G401 (cell line): Measurements from ENCODE around the gene CYP46A1. TPM values are rescaled to one million over a fixed set of nuclear protein-coding genes. Genes with fewer than 3 reads are reported as not detected.

Source experiments
- DNase-seq: peaks from one replicate; pipeline ENCODE4 v3.0.0-alpha.2; 2015; ENCODE audit warnings: low spot score
- in situ Hi-C: cut with HindIII; loops from 2 replicates; pipeline ENCODE4 v1.10.0; 2016; ENCODE audit warnings: low sequenced_read_pairs, mixed read lengths
- total RNA-seq: library from RNA; depleted of rRNA; stranded (reverse); fragments of >200 nt; shearing (Covaris generic); gene quantifications from 2 replicates; pipeline ENCODE4 v1.2.3, GENCODE V29; 2014

The CYP46A1 gene
- total RNA-seq, 1 experiment from 2014 or later = 3.0 TPM

DNA sequence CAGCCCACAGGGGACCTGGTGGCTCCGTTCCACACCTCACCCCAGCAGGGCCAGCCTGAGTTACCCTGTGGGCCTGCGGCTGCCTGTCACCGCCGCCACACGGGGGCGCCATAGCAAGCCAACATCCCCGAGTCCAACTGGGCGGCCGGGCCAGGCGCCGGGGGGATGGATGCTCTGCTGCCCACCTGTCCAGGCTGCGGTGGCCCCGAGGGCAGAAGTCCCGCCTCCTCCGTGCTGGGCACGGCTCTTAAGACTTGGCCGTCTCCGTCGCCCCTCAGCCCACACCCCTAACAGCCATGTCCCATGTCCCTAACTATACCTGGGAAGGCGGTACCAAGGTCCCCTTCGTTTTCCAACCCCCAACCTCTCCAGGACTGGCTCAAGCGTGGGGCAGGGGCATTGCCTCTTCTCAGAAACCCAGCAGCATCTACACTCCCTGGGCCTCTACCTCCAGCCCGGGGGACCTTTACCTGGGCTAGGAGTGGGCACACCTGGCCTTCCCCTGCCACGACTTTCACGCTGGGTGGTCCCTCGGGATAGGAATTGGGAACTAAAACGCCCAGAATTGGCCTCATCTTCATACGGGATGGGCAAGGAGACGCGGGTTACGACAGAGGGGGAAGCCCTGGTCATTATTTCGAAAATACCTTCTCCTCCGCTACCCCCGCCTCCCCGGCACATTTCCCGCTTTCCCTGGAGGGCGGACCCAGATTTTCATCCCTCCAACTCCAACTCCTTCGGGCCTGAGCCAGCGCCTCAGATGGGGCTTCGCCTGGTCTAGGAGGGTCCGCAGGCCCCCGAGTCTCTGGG, 1.1 kb upstream of the CYP46A1 start:
- in situ Hi-C loops = no loop called here
- peak; percentile 74 for DNase-seq

DNA sequence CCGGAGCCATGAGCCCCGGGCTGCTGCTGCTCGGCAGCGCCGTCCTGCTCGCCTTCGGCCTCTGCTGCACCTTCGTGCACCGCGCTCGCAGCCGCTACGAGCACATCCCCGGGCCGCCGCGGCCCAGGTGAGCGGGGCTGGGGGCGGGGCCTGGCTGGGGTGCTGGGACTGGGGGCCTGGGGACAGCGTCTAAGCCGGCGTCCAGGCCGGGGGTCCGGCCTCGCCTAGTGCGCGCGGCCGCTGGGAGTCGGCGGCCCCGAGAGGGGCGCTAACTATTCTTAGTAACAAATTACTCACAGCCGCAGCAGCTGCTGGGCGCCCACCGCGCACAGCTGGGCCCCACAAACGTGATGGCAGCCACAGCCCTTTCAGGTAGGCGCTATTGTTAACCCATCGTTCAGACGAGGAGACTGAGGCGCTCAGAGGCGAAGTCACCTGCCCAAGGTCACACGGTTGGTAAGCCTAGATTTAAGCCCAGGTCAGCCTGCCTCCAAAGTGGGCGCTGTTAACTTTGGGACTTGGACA, 374 bp downstream of the CYP46A1 start:
- in situ Hi-C loops = no loop called here
- DNase-seq = no peak

DNA sequence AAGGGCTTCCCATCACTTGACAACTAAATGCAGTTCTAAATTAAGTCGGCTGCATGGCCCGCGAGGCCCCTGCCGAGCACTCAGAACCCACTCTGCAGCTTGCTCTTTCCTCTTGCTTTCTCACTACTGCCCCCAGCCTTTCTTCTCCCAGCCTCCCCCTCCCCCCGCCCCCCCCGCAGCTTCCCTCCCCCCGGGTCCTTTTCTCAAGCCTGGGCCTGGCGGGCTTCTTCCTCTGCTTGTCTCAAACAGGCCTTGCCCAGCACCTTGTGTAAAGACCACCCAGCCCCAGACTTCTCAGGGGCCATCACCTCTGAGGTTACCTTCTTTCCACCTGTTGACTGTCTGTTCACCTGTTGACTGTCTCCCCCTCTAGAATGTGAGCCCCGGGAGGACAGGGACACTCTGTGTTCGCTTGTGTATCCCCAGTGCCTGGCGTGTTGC, 1.1 kb downstream of the CYP46A1 start:
- in situ Hi-C loops = no loop called here
- DNase-seq = no peak

DNA sequence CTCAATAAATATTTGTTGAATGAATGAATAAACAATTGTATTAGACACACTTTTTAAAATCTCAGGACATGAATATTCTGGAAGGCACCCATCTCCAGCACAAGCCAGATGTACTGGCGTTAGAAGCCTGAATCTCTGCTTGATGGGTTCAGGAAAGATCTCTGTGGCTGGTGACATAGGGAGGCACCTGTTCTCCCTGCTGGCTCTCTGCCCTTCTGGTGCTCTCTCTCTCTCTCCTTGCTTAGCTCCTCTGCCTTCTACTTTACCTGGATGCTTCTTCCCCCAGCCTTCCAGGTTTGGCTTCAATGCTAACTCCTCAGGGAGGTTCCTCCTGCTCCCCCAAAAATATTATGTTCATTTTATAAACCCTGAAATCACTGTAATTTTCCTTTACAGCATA, 1.5 kb downstream of the CYP46A1 start:
- no peak for DNase-seq
- in situ Hi-C loops = no loop called here

DNA sequence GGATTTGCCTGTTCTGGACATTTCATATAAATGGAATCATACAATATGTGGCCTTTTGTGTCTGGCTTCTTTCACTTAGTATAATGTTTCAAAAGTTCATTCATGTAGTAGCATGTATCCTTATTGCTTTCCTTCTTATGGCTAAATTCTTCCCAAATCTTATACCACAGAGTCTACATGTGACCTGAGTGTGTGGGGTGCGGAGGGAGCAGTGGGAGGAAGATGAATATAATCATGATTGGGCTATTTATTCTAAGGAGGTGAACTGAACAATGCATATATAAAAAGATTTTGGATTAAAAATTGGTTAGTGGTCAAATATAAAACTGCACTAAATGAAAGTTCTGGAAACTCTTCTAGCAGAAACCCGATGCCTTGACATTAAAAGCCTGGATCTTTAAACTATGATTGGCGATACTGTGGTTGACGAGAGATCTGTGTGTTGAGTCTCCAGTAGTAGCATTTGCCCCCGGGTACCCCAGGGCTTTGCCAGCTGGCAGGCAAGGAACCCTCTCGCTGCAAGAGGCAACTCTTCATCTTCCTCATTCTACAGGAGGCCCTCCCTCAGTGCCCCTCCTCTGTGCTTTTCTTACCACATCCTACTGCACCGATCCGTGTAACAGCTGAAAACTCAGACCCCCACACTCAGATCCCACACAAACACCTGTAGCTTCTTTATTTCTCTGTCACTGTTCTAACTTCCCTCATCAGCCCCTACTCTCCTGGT, 2.6 kb downstream of the CYP46A1 start:
- DNase-seq = no peak
- in situ Hi-C loops = no loop called here

DNA sequence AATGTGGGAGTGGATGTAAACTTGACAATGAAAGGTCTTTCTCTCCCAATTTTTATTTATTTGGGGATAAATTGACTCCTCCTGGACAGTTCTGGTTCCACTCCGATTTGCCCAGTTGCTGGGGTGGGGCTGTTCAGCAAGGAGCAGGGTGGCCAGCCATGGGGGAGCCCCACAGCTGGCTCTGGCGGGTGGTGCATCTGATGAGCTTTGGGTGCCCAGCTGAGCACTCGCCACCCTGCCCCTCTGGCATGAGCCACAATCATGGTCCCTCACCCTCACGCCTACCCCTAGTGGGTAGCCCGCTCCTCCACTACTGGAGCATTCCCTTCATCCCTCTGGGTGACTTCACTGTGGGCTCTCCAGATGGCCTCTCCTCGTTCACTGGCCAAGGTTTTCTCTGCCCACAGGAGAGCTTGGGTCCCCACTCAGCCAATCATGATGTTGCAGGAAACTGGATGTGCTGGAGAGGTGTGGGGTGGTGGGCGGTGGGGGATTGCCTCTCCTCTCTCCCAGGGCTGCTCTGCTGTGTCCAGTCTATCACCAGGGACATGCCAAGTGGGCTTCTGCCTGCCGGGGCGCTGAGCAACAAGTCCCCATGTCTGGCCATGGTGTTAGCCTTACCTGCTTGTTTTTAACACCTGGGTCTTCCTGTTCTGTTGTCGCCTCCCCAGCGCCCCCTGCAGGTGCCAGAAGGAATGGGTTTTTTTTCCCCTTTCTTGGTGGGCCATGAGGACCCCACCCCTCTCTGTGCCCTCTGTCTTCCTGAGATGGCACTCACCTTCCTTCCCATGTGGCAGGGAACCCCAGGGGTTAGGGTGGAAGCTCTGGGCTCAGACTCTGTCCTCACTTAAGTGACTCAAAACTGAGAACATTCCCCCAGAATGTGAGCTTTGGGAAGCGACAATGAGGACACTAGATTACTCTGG, 3.4 kb downstream of the CYP46A1 start:
- in situ Hi-C loops = no loop called here
- no peak for DNase-seq

DNA sequence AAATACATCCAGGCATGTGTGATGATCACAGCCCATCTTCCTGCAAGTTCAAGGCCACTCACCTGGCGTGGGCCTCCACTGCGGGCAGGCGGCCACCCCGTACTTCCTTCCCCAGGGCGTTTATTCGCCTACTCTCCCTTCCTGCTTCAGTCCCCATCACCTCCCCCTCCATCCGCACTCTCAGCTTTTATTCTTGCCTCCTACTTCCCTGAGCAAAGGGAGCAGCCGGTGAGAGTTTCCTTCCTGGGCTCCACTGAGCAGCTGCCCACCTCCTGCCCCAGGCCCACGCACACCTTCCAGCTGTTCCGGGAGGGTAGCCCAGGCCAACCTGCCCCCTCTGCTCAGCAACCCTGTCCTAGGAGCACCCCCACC, 4.1 kb downstream of the CYP46A1 start:
- no peak for DNase-seq
- in situ Hi-C loops = no loop called here

DNA sequence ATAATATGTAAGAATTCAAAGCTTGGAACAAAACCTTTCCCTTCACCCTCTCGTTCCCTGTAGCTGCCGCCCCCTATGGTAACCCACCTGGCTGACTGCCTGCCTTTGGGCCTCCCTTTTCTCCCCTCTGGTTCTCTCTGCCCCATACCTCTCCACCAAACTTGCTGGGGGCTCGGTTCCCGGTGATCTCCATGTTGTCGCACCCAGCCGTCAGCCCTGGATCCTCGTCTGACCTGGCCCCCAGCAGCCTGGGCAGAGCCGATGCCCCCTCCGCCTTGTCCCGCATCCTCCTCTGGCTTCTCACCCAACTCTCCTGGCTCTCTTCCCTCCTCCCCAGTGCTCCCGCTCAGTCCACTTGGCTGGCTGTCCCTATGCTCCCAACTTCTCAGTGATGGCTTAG, 4.5 kb downstream of the CYP46A1 start:
- in situ Hi-C loops = no loop called here
- DNase-seq = no peak

DNA sequence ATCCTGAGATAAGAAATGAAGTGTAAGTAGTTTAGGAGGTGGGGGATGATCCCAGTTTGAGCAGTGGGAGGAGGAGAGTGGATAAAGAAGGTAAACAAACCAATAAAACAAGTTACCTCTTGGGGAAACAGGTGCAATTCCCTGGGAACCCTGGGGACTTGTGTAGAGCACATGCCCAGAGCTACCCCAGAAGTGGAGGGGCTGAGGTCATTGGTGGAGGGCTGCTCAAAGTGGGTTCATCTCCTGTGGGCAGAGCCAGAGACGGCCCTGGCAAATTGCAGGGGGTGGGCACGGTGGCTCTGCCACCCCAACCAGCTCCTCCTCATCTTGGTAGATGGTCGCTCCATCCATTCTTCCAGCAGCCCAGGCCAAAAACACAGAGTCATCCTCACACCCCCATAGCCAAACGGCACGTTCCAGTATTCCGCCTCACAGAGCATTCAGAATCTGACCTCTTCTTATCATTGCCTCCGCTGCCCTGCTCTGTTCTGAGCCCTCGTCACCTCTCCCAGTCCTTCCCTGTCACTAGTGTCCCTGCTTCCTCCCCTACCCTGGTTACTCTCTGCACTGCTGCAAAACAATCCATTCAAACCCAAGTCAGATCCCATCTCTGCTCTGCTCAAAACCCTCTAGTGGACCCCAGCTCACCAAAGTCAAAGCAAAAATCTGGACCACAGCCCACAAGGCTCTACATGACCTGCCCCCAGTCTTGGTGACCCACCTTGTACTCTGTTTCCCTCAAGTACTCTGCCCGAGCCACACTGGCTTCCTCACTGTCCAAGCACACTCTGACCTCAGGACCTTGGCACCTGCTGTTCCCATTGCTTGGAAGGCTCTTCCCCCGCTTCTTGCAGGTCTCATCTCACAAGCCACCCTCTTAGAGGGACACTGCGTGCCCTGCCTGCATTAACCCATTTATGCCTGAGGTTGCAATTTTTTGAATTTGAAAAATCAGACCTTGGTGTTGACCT, 5.5 kb downstream of the CYP46A1 start:
- in situ Hi-C loops = no loop called here
- no peak for DNase-seq

DNA sequence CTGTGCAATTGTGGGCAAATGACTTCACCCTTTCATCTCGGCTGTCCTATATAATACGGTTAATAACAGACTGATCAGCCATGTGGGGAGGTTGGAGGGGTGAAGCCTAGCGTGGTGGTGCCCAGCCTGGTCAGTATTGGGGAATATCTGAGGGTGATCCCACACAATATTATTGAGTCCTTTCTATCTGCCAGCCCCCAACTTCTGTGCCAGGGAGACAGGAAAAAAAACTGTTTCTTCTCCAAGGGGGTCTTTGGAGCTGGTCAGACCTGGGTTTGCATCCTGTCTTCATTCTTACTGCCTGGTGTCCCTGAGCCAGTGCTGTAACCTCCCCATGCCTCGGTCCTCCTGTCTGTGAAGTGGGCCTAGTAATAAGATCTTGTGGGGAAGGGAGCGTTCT, 6.5 kb downstream of the CYP46A1 start:
- no peak for DNase-seq
- in situ Hi-C loops = no loop called here

DNA sequence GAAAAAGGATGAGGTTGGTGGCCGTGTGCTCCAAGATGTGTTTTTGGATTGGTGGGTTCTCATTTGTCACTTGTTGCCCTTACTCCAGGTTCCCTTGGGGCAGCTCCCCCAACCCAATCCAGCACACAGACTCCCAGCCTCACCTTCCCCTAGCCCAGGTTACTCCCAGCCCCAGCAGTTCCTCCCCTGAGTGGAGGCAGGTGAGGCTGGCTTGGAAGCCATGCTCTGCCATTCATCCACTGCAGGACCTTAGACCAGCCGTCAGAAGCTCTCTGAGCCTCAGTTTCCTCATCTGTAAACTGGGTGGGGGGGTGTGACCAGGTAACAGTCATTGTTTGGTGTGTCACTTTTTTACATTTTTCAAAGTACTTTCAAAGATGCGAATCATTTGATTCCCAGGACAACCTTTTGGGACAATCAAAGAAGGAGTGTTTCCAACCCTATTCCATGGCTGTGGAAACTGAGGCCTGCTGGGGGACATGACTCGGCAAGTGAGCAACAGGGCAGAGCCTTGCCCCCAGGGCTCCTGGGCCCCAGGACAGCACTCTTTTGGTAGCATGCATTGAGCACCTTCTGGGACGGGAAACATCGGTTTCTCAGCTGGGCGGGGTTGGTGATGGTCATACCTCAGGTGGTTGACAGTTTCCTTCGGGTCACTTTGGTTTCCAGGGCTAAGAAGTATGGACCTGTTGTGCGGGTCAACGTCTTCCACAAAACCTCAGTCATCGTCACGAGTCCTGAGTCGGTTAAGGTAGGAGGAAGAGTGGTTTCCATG, 7.2 kb downstream of the CYP46A1 start:
- no peak for DNase-seq
- in situ Hi-C loops = no loop called here

DNA sequence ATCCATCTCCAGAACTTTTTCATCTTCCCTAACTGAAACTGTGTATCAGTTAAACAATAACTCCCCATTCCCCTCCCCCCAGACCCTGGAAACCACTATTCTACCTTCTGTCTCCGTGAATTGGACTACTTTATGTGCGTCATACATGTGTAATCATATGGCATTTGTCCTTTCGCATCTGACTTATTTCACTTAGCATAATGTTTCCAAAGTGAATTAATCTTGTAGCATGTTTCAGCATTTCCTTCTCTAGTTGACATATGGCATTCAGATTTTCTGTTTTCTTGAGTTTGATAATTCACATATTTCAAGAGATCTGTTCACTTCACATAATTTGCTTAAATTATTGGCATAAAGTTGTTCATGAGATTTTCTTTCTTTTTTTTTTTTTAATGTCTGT, 9.8 kb downstream of the CYP46A1 start:
- DNase-seq = no peak
- in situ Hi-C loops = no loop called here

DNA sequence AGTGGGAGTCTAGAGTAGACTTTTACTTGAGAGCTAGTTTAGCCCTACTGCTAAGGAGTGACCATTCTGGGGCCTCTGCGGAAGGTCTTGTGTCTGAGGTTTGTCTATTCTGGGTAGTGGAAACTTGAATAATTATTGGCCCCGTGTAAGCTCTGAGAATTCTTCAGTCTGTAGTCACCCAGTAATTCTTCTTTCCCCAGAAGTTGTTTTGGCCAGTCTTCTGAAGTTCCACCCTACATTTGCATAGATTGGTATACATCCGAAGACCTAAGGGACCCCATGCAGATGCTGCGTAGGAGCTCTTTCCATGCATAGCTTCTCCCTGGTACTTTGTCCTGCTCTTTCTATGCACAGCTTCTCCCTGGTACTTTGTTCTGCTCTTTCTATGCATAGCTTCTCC, 12.8 kb downstream of the CYP46A1 start:
- DNase-seq = no peak
- in situ Hi-C loops = no loop called here

DNA sequence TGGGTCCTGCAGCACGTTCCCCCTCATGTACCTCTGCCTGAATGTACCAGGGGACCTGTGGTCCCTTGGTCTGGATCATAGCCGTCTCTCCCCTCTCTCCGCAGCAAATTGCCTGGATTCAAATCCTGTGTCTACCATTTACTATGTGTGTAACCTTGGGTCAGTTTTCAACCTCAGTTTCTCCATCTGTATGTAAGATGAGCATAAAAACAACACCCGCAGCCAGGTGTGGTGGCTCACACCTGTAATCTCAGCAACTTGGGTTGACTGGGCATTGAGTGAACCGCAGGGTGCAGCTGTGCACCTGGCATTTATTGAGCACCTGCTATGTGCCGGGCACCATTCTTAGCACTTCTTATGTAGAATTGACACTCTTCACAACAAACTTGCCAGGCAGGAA, 14.1 kb downstream of the CYP46A1 start:
- no peak for DNase-seq
- in situ Hi-C loops = no loop called here

DNA sequence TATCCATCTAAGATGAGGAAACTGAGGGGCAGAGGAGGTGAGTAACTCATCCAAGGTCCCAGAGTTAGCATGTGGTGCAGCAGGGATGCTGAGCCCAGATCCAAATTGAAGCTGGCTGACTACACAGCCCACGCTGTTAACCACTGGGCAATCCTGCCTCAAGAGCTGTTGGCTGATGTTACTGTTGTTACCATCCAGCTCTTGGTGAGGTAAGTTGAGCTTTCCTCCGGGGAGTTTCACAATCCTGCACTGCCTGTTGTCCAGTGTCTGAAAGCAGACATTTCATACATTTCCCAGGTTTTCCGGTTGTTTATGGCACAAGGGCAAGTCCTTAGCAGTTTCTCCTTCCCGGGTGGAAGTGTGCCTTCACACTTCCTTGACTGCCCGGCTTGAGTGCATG, 14.5 kb downstream of the CYP46A1 start:
- in situ Hi-C loops = no loop called here
- no peak for DNase-seq

DNA sequence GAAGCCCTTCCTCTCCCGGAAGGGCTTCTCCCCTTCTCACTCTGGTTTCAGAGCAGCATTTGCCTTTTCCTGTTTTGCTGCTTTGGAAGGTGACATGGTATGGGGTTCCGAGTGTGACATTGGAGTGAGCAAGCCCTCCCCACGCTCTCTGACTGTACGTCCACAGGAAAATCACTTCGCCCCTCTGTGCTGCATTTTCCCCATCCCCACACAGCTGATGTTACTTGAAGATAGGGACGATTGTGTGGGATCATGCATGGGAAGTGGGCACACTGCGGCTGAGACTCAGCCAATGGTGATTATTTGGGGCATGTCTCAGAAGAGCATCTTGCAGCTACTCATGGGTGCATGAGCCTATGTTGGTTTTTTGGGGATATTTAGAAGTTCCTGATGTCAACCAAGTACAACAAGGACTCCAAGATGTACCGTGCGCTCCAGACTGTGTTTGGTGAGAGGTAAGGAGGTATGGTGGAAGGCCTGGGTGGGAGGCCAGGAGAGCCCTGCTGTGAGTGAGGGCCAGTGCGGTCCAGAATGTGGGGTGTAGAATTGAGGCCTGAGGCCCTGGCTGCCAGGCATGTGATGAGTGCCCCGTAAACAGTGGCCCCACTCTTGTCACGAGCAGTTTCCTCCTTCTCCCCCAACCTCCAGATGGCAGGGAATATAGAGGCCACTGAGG, 15.1 kb downstream of the CYP46A1 start:
- in situ Hi-C loops = no loop called here
- no peak for DNase-seq

DNA sequence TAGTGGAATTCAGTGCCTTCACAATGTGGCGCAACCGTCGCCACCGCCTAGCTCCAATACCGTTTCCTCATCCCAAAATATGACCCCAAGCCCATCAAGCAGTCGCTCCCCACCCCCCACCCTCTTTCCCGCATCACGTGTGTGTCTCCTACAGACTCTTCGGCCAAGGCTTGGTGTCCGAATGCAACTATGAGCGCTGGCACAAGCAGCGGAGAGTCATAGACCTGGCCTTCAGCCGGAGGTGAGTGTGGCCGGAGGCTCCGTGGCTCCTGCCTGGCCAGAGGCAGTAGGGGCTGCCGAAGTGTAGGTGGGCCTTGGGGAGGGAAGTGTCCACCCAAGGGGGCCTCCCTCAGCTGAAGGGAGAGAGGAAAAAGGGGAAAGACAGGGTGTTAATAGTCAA, 15.8 kb downstream of the CYP46A1 start:
- in situ Hi-C loops = no loop called here
- DNase-seq = no peak
